ENCODE results near the gene NET1. TPM values are rescaled to one million over a fixed set of nuclear protein-coding genes. Genes with fewer than 3 reads are reported as not detected.
"Not testable (repeated sequence)": the region's sequence is repeated elsewhere in the genome, so short reads cannot be mapped to it uniquely, and the experiment has no call there.

The NET1 gene
- total RNA-seq, 2 donors from 2014 or later = 22.2 to 37.5 TPM

- H3K27ac Mint-ChIP-seq = no peak within 1 kb of the TSS
- ATAC-seq (replicated peaks in 1 of 2) = no peak
Observed at GRCh38 chr10:5404208-5405041, 7.9 kb upstream of the NET1 start, which contains the start of gene TUBAL3. Gene TUBAL3 (minus strand): TSS chr10:5404828. CDS start chr10:5404792, 36 bp downstream.

GRCh38 chr10:5406918-5407317 lies 5.4 kb upstream of the NET1 start:
- peaks cover 0 to 2% of the 10 kb centered on the region in 2 donors for H3K36me3 Mint-ChIP-seq (ENCODE audit: insufficient read depth in 2 of 2)
- ATAC-seq (replicated peaks in 1 of 2) = no peak
- peaks cover 1% of the 10 kb centered on the region for H3K4me1 Mint-ChIP-seq (ENCODE audit: low read depth)
- no peak overlapping the region for H3K4me3 Mint-ChIP-seq
- no peak overlapping the region for H3K27ac Mint-ChIP-seq
- peaks cover 24% of the 10 kb centered on the region for H3K27me3 Mint-ChIP-seq (ENCODE audit: low read depth)
- H3K9me3 Mint-ChIP-seq = peaks cover 0 to 2% of the 10 kb centered on the region in 2 donors
- no peak for DNase-seq

More at GRCh38 chr10:5404208-5405041, 7.9 kb upstream of the NET1 start, which contains the start of gene TUBAL3:
- no peaks in the 10 kb centered on the region for H3K9me3 Mint-ChIP-seq
- no peak for DNase-seq
- H3K27me3 Mint-ChIP-seq (ENCODE audit: low read depth) = peaks cover 18% of the 10 kb centered on the region
- no peak within 1 kb of the TSS for H3K4me3 Mint-ChIP-seq
- H3K4me1 Mint-ChIP-seq (ENCODE audit: low read depth) = no peaks in the 10 kb centered on the region
- no peaks in the 10 kb centered on the region for H3K36me3 Mint-ChIP-seq (ENCODE audit: insufficient read depth in 2 of 2)

DNA sequence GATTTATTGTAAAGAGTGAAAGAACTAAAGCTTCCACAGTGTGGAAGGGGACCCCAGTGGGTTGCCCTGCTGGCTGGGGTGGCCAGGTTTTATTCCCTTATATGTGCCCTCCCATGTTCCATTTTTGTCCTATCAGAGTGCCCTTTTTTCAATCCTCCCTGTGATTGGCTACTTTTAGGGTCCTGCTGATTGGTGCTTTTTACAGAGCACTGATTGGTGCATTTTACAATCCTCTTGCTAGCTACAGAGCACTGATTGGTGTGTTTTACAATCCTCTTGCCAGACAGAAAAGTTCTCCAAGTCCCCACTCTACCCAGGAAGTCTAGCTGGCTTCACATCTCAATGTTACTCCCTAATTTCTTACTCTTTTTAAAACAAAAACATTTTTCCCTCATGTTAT lies 1.6 kb upstream of the NET1 start:
- not testable (repeated sequence) for H3K4me1 Mint-ChIP-seq (ENCODE audit: low read depth); DNase-seq; H3K4me3 Mint-ChIP-seq; H3K9me3 Mint-ChIP-seq; H3K36me3 Mint-ChIP-seq (ENCODE audit: insufficient read depth in 2 of 2); H3K27ac Mint-ChIP-seq; ATAC-seq (replicated peaks in 1 of 2)
- peaks cover 24% of the 10 kb centered on the region for H3K27me3 Mint-ChIP-seq (ENCODE audit: low read depth)

DNA sequence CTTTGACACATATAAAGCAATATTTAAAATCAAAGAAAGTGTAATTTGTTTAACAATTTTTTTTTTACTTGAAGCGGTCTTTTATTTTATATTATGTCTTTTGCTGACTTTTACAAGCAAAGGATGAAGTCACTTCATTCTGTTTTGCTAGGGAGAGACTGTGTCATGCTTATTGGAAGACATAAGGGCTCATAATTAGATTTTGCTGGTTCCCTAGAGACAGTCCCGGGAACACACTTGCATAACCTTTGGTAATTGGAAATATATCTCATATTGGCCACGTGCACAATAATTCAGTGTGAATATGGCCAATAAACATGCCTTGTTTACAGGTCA lies 448 bp upstream of the NET1 start:
- Mint-ChIP-seq H3K27me3 (ENCODE audit: low read depth) (peaks cover 24% of the 10 kb centered on the region), H3K27ac (no peak overlapping the region), H3K4me1 (ENCODE audit: low read depth) (peaks cover 5% of the 10 kb centered on the region), H3K9me3 (peaks cover 0 to 2% of the 10 kb centered on the region in 2 donors), H3K4me3 (peak overlapping the region; percentile 81 to 86), H3K36me3 (ENCODE audit: insufficient read depth in 2 of 2) (peaks cover 0 to 2% of the 10 kb centered on the region in 2 donors)
- ATAC-seq (replicated peaks in 1 of 2) (peak in 1 of 2 donors; percentile 3), DNase-seq (no peak)

DNA sequence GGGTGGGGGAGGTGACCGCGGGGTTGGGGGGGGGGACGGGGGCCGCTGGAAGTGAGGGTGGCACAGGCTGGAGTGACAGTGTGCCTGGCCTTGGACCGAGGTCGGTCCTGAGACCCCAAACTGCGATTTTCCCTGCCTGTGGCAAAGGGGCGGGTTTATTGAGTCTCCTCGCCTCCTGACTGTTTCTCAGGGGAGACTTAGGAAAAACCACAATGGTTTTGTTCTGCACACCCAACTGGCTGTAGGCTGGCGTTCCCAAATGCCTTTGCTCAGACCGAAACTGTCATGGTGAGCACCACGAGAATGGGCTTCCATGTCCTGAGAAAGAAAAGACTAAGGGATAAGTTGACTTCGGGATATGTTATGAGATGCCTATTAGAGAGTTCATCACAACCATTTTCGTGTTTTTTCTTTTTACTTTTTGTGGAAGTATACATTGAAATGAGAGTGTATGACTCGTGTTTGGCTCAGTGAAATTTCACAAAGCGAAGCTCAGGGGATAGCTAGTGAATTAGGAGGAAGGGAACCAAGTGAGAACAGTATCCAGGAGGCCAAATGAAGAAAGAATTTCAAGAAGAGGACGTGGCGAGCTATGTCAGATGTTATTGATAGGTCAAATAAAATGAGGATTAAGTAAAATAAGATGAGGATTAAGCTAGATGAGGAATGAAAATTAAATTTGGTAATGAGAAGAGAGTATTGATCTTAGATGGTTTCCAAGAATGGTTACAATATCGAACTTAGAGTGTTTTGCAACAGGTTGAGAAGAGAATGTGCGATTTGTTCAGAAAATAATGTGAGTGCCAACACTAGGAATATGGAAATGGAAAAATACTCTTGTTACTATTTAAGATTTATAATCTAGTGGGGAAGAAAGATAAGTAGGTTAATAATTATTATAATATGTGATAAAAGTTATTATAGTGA lies 918 bp downstream of the NET1 start:
- Mint-ChIP-seq H3K36me3 (ENCODE audit: insufficient read depth in 2 of 2) (peaks cover 4 to 7% of the 10 kb centered on the region in 2 donors), H3K9me3 (peaks cover 1 to 4% of the 10 kb centered on the region in 2 donors), H3K4me3 (no peak overlapping the region), H3K27ac (no peak overlapping the region), H3K27me3 (ENCODE audit: low read depth) (peaks cover 19% of the 10 kb centered on the region), H3K4me1 (ENCODE audit: low read depth) (peaks cover 5% of the 10 kb centered on the region)
- peak; percentile 4 to 7 for ATAC-seq (replicated peaks in 1 of 2)
- no peak for DNase-seq

GRCh38 chr10:5416981-5417380 lies 4.6 kb downstream of the NET1 start:
- ATAC-seq (replicated peaks in 1 of 2) = no peak
- Mint-ChIP-seq H3K4me3 (no peak overlapping the region), H3K36me3 (ENCODE audit: insufficient read depth in 2 of 2) (peaks cover 9 to 21% of the 10 kb centered on the region in 2 donors), H3K9me3 (peaks cover 8 to 12% of the 10 kb centered on the region in 2 donors), H3K27me3 (ENCODE audit: low read depth) (no peaks in the 10 kb centered on the region), H3K27ac (no peak overlapping the region), H3K4me1 (ENCODE audit: low read depth) (peaks cover 3% of the 10 kb centered on the region)
- DNase-seq = no peak

DNA sequence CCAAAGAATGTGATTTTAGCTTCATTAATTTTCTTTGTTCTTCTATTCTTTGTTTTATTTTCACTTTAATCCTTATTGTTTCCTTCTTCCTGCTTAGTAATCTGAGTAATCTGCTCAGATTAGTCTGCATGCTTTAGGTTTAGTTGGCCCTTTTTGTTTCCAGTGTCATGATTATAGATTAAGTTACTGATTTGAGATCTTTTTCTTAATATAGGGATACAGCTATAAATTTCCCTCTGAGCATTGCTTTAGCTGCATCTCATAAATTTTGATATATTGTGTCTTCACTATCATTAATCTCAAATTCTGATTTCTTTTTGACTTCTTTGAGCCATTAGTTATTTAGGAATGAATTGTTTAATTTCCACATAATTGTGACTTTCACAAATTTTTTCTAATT lies 6.2 kb downstream of the NET1 start:
- peaks cover 8 to 12% of the 10 kb centered on the region in 2 donors for H3K9me3 Mint-ChIP-seq
- H3K36me3 Mint-ChIP-seq (ENCODE audit: insufficient read depth in 2 of 2) = peaks cover 9 to 21% of the 10 kb centered on the region in 2 donors
- ATAC-seq (replicated peaks in 1 of 2) = no peak
- no peaks in the 10 kb centered on the region for H3K27me3 Mint-ChIP-seq (ENCODE audit: low read depth)
- no peaks in the 10 kb centered on the region for H3K4me1 Mint-ChIP-seq (ENCODE audit: low read depth)
- H3K27ac Mint-ChIP-seq = peak overlapping the region; percentile 31
- DNase-seq = no peak
- H3K4me3 Mint-ChIP-seq = no peak overlapping the region

DNA sequence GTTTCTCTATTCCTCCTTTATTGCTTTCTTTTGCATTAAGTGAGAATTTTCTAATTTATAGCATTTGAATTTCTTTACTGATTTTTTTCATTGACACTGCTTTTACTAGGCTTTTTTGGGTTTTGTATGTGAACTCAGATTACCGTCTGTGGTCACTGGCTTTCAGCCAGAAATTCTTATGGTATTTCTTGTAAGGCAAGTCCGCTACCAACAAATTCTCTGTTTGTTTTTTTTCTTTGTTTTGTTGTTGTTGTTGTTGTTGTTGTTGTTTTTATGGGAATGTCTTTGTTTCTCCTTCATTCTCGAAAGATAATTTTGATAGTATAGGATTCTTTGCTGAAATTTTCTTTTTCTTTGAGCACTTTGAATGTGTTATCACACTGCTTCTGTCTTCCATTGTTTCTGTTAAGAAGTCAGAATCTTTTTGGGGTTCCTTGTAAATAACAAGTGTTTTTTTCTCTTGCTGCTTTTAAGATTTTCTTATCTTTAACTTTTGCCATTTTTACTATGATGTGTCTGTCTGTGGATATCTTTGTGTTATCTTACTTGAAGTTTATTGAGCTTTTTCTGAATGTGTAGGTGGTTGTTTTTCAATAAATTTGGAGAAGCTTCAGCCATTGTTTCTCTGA lies 7.2 kb downstream of the NET1 start:
- no peak overlapping the region for H3K27ac Mint-ChIP-seq
- H3K36me3 Mint-ChIP-seq (ENCODE audit: insufficient read depth in 2 of 2) = peaks cover 9 to 21% of the 10 kb centered on the region in 2 donors
- H3K4me1 Mint-ChIP-seq (ENCODE audit: low read depth) = no peaks in the 10 kb centered on the region
- ATAC-seq (replicated peaks in 1 of 2) (no peak), DNase-seq (no peak)
- peaks cover 8 to 12% of the 10 kb centered on the region in 2 donors for H3K9me3 Mint-ChIP-seq
- H3K4me3 Mint-ChIP-seq = no peak overlapping the region
- no peaks in the 10 kb centered on the region for H3K27me3 Mint-ChIP-seq (ENCODE audit: low read depth)

DNA sequence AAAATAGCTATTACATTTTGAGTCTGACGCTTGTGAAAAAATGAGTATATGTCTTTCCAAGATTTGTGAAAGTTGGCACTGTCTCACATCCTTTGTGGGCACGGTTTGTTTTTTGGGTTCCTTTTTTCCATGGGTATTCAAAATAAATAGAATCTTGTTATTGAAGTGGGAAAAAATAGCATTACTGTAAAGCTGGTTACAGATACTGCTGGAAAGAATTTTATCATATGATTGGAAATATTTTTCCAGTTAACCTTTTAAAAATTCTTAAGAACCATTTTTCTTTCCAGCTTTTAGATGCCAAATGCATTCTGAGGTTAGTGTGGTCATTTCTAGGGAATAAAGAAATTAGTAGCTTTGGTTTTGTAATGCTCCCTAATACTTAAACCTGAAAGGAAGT lies 11.4 kb downstream of the NET1 start:
- DNase-seq = no peak
- peaks cover 7 to 14% of the 10 kb centered on the region in 2 donors for H3K36me3 Mint-ChIP-seq (ENCODE audit: insufficient read depth in 2 of 2)
- ATAC-seq (replicated peaks in 1 of 2) = no peak
- no peaks in the 10 kb centered on the region for H3K4me1 Mint-ChIP-seq (ENCODE audit: low read depth)
- H3K27me3 Mint-ChIP-seq (ENCODE audit: low read depth) = no peaks in the 10 kb centered on the region
- H3K9me3 Mint-ChIP-seq = peaks cover 1 to 9% of the 10 kb centered on the region in 2 donors
- no peak overlapping the region for H3K4me3 Mint-ChIP-seq
- no peak overlapping the region for H3K27ac Mint-ChIP-seq

- no peaks in the 10 kb centered on the region for H3K27me3 Mint-ChIP-seq (ENCODE audit: low read depth)
Observed at GRCh38 chr10:5424751-5425150, 12.4 kb downstream of the NET1 start.

GRCh38 chr10:5428133-5428532 lies 15.8 kb downstream of the NET1 start:
- Mint-ChIP-seq H3K4me3 (no peak overlapping the region), H3K36me3 (ENCODE audit: insufficient read depth in 2 of 2) (peaks cover 4 to 16% of the 10 kb centered on the region in 2 donors), H3K4me1 (ENCODE audit: low read depth) (no peaks in the 10 kb centered on the region), H3K9me3 (peaks cover 0 to 2% of the 10 kb centered on the region in 2 donors), H3K27ac (peak overlapping the region; percentile 40), H3K27me3 (ENCODE audit: low read depth) (no peaks in the 10 kb centered on the region)
- no peak for ATAC-seq (replicated peaks in 1 of 2)
- DNase-seq = no peak

More at GRCh38 chr10:5424751-5425150, 12.4 kb downstream of the NET1 start:
- Mint-ChIP-seq H3K27ac (no peak overlapping the region), H3K9me3 (peaks cover 1 to 2% of the 10 kb centered on the region in 2 donors), H3K4me3 (no peak overlapping the region), H3K36me3 (ENCODE audit: insufficient read depth in 2 of 2) (peaks cover 1 to 7% of the 10 kb centered on the region in 2 donors), H3K4me1 (ENCODE audit: low read depth) (no peaks in the 10 kb centered on the region)
- no peak for DNase-seq
- no peak for ATAC-seq (replicated peaks in 1 of 2)

GRCh38 chr10:5433182-5433581 lies 20.8 kb downstream of the NET1 start:
- H3K36me3 Mint-ChIP-seq (ENCODE audit: insufficient read depth in 2 of 2) = peaks cover 4 to 13% of the 10 kb centered on the region in 2 donors
- H3K4me1 Mint-ChIP-seq (ENCODE audit: low read depth) = peaks cover 14% of the 10 kb centered on the region
- ATAC-seq (replicated peaks in 1 of 2) = no peak
- no peak for DNase-seq
- no peak overlapping the region for H3K4me3 Mint-ChIP-seq
- H3K27ac Mint-ChIP-seq = no peak overlapping the region
- H3K9me3 Mint-ChIP-seq = peaks cover 0 to 2% of the 10 kb centered on the region in 2 donors
- no peaks in the 10 kb centered on the region for H3K27me3 Mint-ChIP-seq (ENCODE audit: low read depth)

All from activated T-cell treated with anti-CD3 and anti-CD28 coated beads, Interleukin-2, amount 50 U/mL, for 72 hours (primary cell).